ENCODE measurements around the gene ARHGEF16.

The ARHGEF16 gene

GRCh38 chr1:3510136-3510955 is 55.9 kb downstream of the ARHGEF16 start:
- no peaks in the 10 kb centered on the region for H3K36me3 ChIP-seq (ENCODE audit: insufficient read depth)
- no peaks in the 10 kb centered on the region for H3K79me2 ChIP-seq (ENCODE audit: insufficient read depth, low read depth)
- TF ChIP-seq, protein P1, sequence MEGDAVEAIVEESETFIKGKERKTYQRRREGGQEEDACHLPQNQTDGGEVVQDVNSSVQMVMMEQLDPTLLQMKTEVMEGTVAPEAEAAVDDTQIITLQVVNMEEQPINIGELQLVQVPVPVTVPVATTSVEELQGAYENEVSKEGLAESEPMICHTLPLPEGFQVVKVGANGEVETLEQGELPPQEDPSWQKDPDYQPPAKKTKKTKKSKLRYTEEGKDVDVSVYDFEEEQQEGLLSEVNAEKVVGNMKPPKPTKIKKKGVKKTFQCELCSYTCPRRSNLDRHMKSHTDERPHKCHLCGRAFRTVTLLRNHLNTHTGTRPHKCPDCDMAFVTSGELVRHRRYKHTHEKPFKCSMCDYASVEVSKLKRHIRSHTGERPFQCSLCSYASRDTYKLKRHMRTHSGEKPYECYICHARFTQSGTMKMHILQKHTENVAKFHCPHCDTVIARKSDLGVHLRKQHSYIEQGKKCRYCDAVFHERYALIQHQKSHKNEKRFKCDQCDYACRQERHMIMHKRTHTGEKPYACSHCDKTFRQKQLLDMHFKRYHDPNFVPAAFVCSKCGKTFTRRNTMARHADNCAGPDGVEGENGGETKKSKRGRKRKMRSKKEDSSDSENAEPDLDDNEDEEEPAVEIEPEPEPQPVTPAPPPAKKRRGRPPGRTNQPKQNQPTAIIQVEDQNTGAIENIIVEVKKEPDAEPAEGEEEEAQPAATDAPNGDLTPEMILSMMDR (conservative IDR thresholded peaks at IDR 0.05; ENCODE audit: low read depth, low read length) = no peak
- no peaks in the 10 kb centered on the region for H3K4me1 ChIP-seq (ENCODE audit: low read depth, poor library complexity, severe bottlenecking)
- H3K4me3 ChIP-seq (IDR thresholded peaks at IDR 0.05; ENCODE audit: insufficient read depth, low read depth, low read length) = no peak overlapping the region
- no peak overlapping the region for H3K9ac ChIP-seq
- H4K20me1 ChIP-seq (ENCODE audit: insufficient read depth) = no peaks in the 10 kb centered on the region
- no peak overlapping the region for H3K4me2 ChIP-seq
- no peak overlapping the region for H2AFZ ChIP-seq (ENCODE audit: low read depth)
- H3K27me3 ChIP-seq (ENCODE audit: insufficient read depth, low read depth) = peaks cover 79% of the 10 kb centered on the region
- H3K27ac ChIP-seq = no peak overlapping the region

DNA sequence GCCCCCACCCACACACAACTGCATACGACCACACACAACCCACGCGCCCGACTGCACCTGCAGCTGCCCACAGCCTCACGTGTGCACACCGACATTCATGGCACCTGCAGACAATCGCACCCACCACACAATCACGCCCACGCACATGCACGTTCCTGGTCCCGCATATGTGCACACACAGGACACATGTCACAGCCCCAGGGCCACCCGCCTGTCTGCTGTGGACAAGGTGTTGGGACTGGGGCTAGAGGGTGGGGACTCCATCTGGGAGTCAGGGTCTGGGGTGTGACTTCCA is 56.4 kb downstream of the ARHGEF16 start:
- Histone ChIP-seq H3K36me3 (ENCODE audit: insufficient read depth) (no peaks in the 10 kb centered on the region), H3K4me1 (ENCODE audit: low read depth, poor library complexity, severe bottlenecking) (no peaks in the 10 kb centered on the region), H4K20me1 (ENCODE audit: insufficient read depth) (no peaks in the 10 kb centered on the region), H3K9ac (no peak overlapping the region), H3K4me3 (IDR thresholded peaks at IDR 0.05; ENCODE audit: insufficient read depth, low read depth, low read length) (no peak overlapping the region), H3K4me2 (no peak overlapping the region), H3K79me2 (ENCODE audit: insufficient read depth, low read depth) (no peaks in the 10 kb centered on the region), H3K27ac (no peak overlapping the region), H3K27me3 (ENCODE audit: insufficient read depth, low read depth) (peaks cover 75% of the 10 kb centered on the region), H2AFZ (ENCODE audit: low read depth) (no peak overlapping the region)
- TF ChIP-seq, protein P1 (conservative IDR thresholded peaks at IDR 0.05; ENCODE audit: low read depth, low read length) = no peak

DNA sequence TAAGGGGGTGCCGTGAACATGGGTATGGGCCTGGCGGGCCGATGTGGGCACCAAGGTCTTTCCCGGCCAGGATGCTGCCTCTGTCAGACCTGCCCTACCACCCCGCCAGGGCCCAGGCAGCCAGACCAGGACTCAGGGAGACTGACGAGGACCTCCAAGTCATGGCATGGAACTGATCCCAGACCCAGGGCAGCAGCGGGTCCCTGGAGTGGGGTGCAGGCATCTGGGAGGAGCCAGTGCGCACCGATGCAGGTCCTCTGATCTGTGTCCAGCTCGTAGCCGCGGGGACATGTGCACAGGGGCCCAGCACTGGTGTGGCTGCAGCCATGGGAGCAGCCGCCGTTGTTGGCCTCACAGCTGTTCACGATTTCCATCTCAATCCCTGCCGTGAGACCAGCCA is 56.8 kb downstream of the ARHGEF16 start:
- Histone ChIP-seq H3K9ac (no peak overlapping the region), H3K79me2 (ENCODE audit: insufficient read depth, low read depth) (no peaks in the 10 kb centered on the region), H3K27me3 (ENCODE audit: insufficient read depth, low read depth) (peaks cover 75% of the 10 kb centered on the region), H2AFZ (ENCODE audit: low read depth) (no peak overlapping the region), H4K20me1 (ENCODE audit: insufficient read depth) (no peaks in the 10 kb centered on the region), H3K4me3 (IDR thresholded peaks at IDR 0.05; ENCODE audit: insufficient read depth, low read depth, low read length) (no peak overlapping the region), H3K4me1 (ENCODE audit: low read depth, poor library complexity, severe bottlenecking) (no peaks in the 10 kb centered on the region), H3K36me3 (ENCODE audit: insufficient read depth) (no peaks in the 10 kb centered on the region), H3K27ac (no peak overlapping the region), H3K4me2 (no peak overlapping the region)
- TF ChIP-seq, protein P1 (conservative IDR thresholded peaks at IDR 0.05; ENCODE audit: low read depth, low read length) = no peak

DNA sequence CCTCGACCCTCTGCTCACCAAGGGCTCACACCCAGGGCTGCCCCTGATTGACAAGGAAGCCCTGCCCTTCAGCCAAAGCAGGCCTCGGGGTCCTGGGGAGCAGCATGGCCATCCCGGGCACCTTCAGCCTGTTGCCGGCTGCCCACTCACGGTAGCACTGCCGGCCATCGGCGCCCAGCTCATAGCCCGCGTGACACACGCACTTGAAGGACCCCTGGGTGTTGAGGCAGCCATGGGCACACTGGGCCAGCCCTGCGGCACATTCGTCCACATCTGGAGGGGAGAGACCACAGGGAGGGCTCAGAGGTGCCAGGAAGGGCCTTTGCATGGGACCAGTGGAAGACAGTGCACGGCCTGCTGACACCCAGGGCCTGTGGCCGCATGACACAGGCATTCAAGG is 57.4 kb downstream of the ARHGEF16 start:
- Histone ChIP-seq H3K4me2 (no peak overlapping the region), H4K20me1 (ENCODE audit: insufficient read depth) (no peaks in the 10 kb centered on the region), H3K27me3 (ENCODE audit: insufficient read depth, low read depth) (peaks cover 72% of the 10 kb centered on the region), H3K79me2 (ENCODE audit: insufficient read depth, low read depth) (no peaks in the 10 kb centered on the region), H2AFZ (ENCODE audit: low read depth) (no peak overlapping the region), H3K4me1 (ENCODE audit: low read depth, poor library complexity, severe bottlenecking) (no peaks in the 10 kb centered on the region), H3K4me3 (IDR thresholded peaks at IDR 0.05; ENCODE audit: insufficient read depth, low read depth, low read length) (no peak overlapping the region), H3K27ac (no peak overlapping the region), H3K9ac (no peak overlapping the region), H3K36me3 (ENCODE audit: insufficient read depth) (no peaks in the 10 kb centered on the region)
- TF ChIP-seq, protein P1 (conservative IDR thresholded peaks at IDR 0.05; ENCODE audit: low read depth, low read length) = no peak
